ENCODE measurements around the gene ZFR. TPM values are rescaled to one million over a fixed set of nuclear protein-coding genes. Genes with fewer than 3 reads are reported as not detected.

Gene ZFR
- total and polyA plus RNA-seq, 12 donors: 26.8 to 78.6 (median 58.6) TPM

GRCh38 chr5:32332966-32333365, 111.6 kb downstream of the ZFR start:
- no peaks in the 10 kb centered on the region for H3K27me3 ChIP-seq
- H3K4me1 ChIP-seq: peaks cover 0 to 17% (median 0%) of the 10 kb centered on the region in 9 donors
- ATAC-seq (no peak), DNase-seq (no peak)
- no peak overlapping the region for H3K4me3 ChIP-seq
- intact Hi-C loops (cut with DNase I): loop anchor here in 2 of 10 donors (5.0 to 10.0 kb wide), 2 partner anchors 96 to 198 kb away; no protein-coding TSS in a partner anchor
- TF ChIP-seq, protein P1, sequence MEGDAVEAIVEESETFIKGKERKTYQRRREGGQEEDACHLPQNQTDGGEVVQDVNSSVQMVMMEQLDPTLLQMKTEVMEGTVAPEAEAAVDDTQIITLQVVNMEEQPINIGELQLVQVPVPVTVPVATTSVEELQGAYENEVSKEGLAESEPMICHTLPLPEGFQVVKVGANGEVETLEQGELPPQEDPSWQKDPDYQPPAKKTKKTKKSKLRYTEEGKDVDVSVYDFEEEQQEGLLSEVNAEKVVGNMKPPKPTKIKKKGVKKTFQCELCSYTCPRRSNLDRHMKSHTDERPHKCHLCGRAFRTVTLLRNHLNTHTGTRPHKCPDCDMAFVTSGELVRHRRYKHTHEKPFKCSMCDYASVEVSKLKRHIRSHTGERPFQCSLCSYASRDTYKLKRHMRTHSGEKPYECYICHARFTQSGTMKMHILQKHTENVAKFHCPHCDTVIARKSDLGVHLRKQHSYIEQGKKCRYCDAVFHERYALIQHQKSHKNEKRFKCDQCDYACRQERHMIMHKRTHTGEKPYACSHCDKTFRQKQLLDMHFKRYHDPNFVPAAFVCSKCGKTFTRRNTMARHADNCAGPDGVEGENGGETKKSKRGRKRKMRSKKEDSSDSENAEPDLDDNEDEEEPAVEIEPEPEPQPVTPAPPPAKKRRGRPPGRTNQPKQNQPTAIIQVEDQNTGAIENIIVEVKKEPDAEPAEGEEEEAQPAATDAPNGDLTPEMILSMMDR (IDR thresholded peaks at IDR 0.05): no peak
- peaks cover 0 to 4% (median 0%) of the 10 kb centered on the region in 11 donors for H3K9me3 ChIP-seq
- whole genome bisulfite sequencing, 2 donors: 96 to 98% methylated on average over 10 of the region's 10 CpGs
- no peak overlapping the region for H3K27ac ChIP-seq
- H3K36me3 ChIP-seq: no peaks in the 10 kb centered on the region

GRCh38 chr5:32332361-32332760, 112.2 kb downstream of the ZFR start:
- TF ChIP-seq, protein P1 (IDR thresholded peaks at IDR 0.05): no peak
- no peaks in the 10 kb centered on the region for H3K9me3 ChIP-seq
- WGBS, 2 donors: 97% methylated on average over 1 of the region's 1 CpG
- DNase-seq (no peak), ATAC-seq (no peak)
- H3K36me3 ChIP-seq: no peaks in the 10 kb centered on the region
- no peak overlapping the region for H3K27ac ChIP-seq
- H3K4me3 ChIP-seq: no peak overlapping the region
- H3K4me1 ChIP-seq: peaks cover 0 to 17% (median 0%) of the 10 kb centered on the region in 9 donors
- no peaks in the 10 kb centered on the region for H3K27me3 ChIP-seq
- intact Hi-C loops (cut with DNase I): loop anchor here in 2 of 10 donors (5.0 to 10.0 kb wide), 2 partner anchors 95 to 198 kb away; no protein-coding TSS in a partner anchor

DNA sequence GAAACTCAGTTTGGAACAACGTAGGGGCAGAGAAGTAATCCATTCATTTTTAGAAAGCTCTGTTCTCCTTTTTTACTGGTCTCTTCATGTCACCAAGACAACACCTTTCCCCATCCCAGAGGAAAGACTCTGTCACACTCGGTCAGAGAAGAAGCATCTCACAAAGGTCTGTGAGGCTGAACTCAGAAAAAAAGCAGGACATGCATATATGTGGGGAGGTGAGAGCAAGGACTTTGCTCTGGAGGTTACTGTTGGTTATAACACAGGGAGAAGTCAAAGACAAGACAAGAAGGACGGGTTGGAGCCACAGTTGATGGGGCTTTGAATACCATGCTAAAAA, 112.6 kb downstream of the ZFR start:
- intact Hi-C loops (cut with DNase I): loop anchor here in 3 of 10 donors (2.0 to 10.0 kb wide), 3 partner anchors 95 to 197 kb away; no protein-coding TSS in a partner anchor
- TF ChIP-seq, protein P1 (IDR thresholded peaks at IDR 0.05): no peak
- Histone ChIP-seq H3K27ac (no peak overlapping the region), H3K9me3 (no peaks in the 10 kb centered on the region), H3K4me3 (no peak overlapping the region), H3K4me1 (peaks cover 0 to 17% (median 0%) of the 10 kb centered on the region in 9 donors), H3K27me3 (no peaks in the 10 kb centered on the region), H3K36me3 (no peaks in the 10 kb centered on the region)
- DNase-seq (no peak), ATAC-seq (no peak)
- WGBS, 2 donors: 80% methylated on average over 3 of the region's 3 CpGs

DNA sequence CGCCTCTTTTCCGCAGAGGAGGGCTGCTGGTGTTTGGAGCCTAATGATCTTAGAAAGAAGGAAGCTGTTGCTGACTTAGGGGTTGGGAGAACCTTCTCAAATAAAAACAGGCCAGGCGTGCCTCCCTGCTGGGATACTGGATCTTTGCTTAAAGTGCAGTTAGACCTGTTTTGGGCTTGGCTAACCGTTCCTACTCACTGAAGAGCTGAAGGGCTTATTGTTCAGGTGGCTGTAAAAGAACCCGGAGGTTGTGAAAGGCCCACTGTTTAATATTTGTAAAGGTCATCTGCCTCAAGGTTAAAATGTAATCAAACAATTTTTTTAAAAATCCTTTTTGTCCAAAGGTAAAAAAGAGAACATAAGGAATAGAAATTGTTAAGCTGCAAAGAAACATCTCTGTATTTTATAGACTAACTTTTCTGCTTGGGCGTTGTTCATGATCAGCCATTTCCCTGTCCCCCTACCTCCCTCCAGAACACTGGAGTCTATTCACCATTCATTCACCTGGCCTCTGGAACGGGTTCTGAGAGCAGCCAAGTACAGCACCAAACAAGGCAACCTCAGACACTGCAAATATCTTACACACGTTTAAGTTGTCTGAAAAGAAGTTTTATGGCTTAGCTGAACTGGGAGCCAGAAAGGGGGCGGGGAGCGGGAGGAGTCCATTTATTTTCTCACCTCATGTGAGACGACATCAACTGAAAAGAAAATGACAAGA, 113.2 kb downstream of the ZFR start:
- intact Hi-C loops (cut with DNase I): loop anchor here in 3 of 10 donors (2.0 to 10.0 kb wide), 3 partner anchors 94 to 197 kb away; no protein-coding TSS in a partner anchor
- no peak for DNase-seq
- TF ChIP-seq, protein P1 (IDR thresholded peaks at IDR 0.05): no peak
- H3K4me1 ChIP-seq: peaks cover 0 to 17% (median 0%) of the 10 kb centered on the region in 9 donors
- WGBS, 2 donors: 82% methylated on average over 11 of the region's 11 CpGs
- no peak for ATAC-seq
- no peak overlapping the region for H3K27ac ChIP-seq
- H3K9me3 ChIP-seq: no peaks in the 10 kb centered on the region
- no peaks in the 10 kb centered on the region for H3K27me3 ChIP-seq
- H3K4me3 ChIP-seq: no peak overlapping the region
- no peaks in the 10 kb centered on the region for H3K36me3 ChIP-seq
